Posterior vena cava (tissue), 2 donors: ENCODE measurements around the gene TRPC4. TPM values are rescaled to one million over a fixed set of nuclear protein-coding genes. Genes with fewer than 3 reads are reported as not detected.
"Not testable (repeated sequence)": the region's sequence is repeated elsewhere in the genome, so short reads cannot be mapped to it uniquely, and the experiment has no call there.

Experiments used
- DNase-seq: peaks from one replicate; pipeline ENCODE4 v3.0.0-alpha.2; 2020; ENCODE audit warnings: low spot score
- intact Hi-C, 2 donors: fragments of 100-400 bp; cut with DNase I; formaldehyde crosslinking; loops; one replicate each; pipeline versions ENCODE4 v1.14.1 to v1.14.2; 2022 to 2023
- total RNA-seq, 2 donors: library from RNA; stranded (reverse); fragmentation: NEBNext Ultra II Directional; extraction: Animal tissue kit (Norgen Biotek cat#: 25700); gene quantifications; one replicate each; pipeline ENCODE4 v1.2.1, GENCODE V29; 2021
- donor health status: DM: yes; HTN: yes; CAD: no.
- donor health status: DM: yes; HTN: yes; CAD: no.

The TRPC4 gene
- total RNA-seq, 2 donors from 2014 or later = 5.7 to 7.3 TPM

- intact Hi-C loops, DNase-seq: not testable (repeated sequence)
Measured at GRCh38 chr13:37589381-37589780, 280.2 kb downstream of the TRPC4 start.

GRCh38 chr13:37587236-37587635, 282.3 kb downstream of the TRPC4 start:
- intact Hi-C loops = no loop called here

More at GRCh38 chr13:37587236-37587635, 282.3 kb downstream of the TRPC4 start:
- DNase-seq = no peak
